BJ (cell line): Measurements from ENCODE around the gene SLC25A26. TPM values are rescaled to one million over a fixed set of nuclear protein-coding genes. Genes with fewer than 3 reads are reported as not detected.

Source experiments
- CTCF ChIA-PET: fragments of 350-600 bp; formaldehyde crosslinking; extraction: SDS; loops from one replicate; lab custom pipeline; 2021; ENCODE audit warnings: antibody characterized with exemption, inconsistent platforms; lab: Yijun Ruan, JAX
- POLR2A ChIA-PET: fragments of 300-600 bp; sonication (Branson Sonifier 250); formaldehyde crosslinking; extraction: SDS; loops from one replicate; lab custom pipeline; 2021; ENCODE audit warnings: antibody characterized with exemption; lab: Charles Lee
- DNase-seq: peaks from one replicate; pipeline ENCODE4 v3.0.0-alpha.2; 2011; ENCODE audit warnings: low read depth
- H3K27me3 ChIP-seq: 2 replicates; pipeline ENCODE4 v1.6.0; 2011; ENCODE audit warnings: low read length; ENCODE audit not compliant: control insufficient read depth, insufficient read depth
- H3K36me3 ChIP-seq: 2 replicates; pipeline ENCODE4 v1.5.1; 2011; ENCODE audit warnings: low read length; ENCODE audit not compliant: control insufficient read depth, insufficient read depth
- H3K4me3 ChIP-seq: 2 replicates; pipeline ENCODE4 v1.5.1; 2011; ENCODE audit warnings: low read depth, mild to moderate bottlenecking, control low read depth, low read length
- CTCF ChIP-seq: IDR thresholded peaks from 2 replicates; pipeline ENCODE4 v1.5.1; 2011; ENCODE audit warnings: low read depth, mild to moderate bottlenecking, control low read depth, inconsistent platforms, low read length, moderate library complexity; ENCODE audit not compliant: insufficient read depth
- polyA plus RNA-seq: library from polyadenylated mRNA; depleted of rRNA; stranded (reverse); fragments of >200 nt; gene quantifications from 2 replicates; pipeline ENCODE4 v1.2.3, GENCODE V29; 2011

SLC25A26 gene
- polyA plus RNA-seq, 1 experiment = 29.5 TPM

- no peak for TF ChIP-seq CTCF
- POLR2A ChIA-PET = no interaction called here
- no peaks in the 10 kb centered on the region; the same call in 1 of the 2 replicates for H3K27me3 ChIP-seq
Measured at GRCh38 chr3:66206806-66207205, 14.0 kb upstream of the SLC25A26 start.

GRCh38 chr3:66208189-66208588, 12.6 kb upstream of the SLC25A26 start:
- TF ChIP-seq CTCF = no peak
- H3K27me3 ChIP-seq = no peaks in the 10 kb centered on the region; the same call in 1 of the 2 replicates
- no peaks in the 10 kb centered on the region for H3K36me3 ChIP-seq
- no peak for DNase-seq
- ChIA-PET POLR2A (no interaction called here), CTCF (interaction anchor here (0.6 kb wide), 1 partner anchor 45 kb away, joined by 3 read pairs; no protein-coding TSS in a partner anchor)
- no peak overlapping the region for H3K4me3 ChIP-seq

More at GRCh38 chr3:66206806-66207205, 14.0 kb upstream of the SLC25A26 start:
- DNase-seq = no peak
- Histone ChIP-seq H3K4me3 (no peak overlapping the region), H3K36me3 (no peaks in the 10 kb centered on the region)
- CTCF ChIA-PET = no interaction called here

GRCh38 chr3:66210687-66211295, 10.0 kb upstream of the SLC25A26 start:
- DNase-seq = no peak
- Histone ChIP-seq H3K27me3 (no peaks in the 10 kb centered on the region; the same call in 1 of the 2 replicates), H3K4me3 (no peak overlapping the region), H3K36me3 (no peaks in the 10 kb centered on the region)
- TF ChIP-seq CTCF = no peak
- CTCF ChIA-PET = no interaction called here
- POLR2A ChIA-PET = no interaction called here

GRCh38 chr3:66211779-66212178, 9.0 kb upstream of the SLC25A26 start:
- POLR2A ChIA-PET = no interaction called here
- no peaks in the 10 kb centered on the region for H3K36me3 ChIP-seq
- TF ChIP-seq CTCF = no peak
- no peak for DNase-seq
- CTCF ChIA-PET = no interaction called here
- no peak overlapping the region for H3K4me3 ChIP-seq
- no peaks in the 10 kb centered on the region; the same call in 1 of the 2 replicates for H3K27me3 ChIP-seq

- no peak for TF ChIP-seq CTCF
Measured at GRCh38 chr3:66215106-66215505, 5.7 kb upstream of the SLC25A26 start.

More at GRCh38 chr3:66215106-66215505, 5.7 kb upstream of the SLC25A26 start:
- POLR2A ChIA-PET = no interaction called here
- CTCF ChIA-PET = no interaction called here
- no peaks in the 10 kb centered on the region; the same call in 1 of the 2 replicates for H3K27me3 ChIP-seq
- DNase-seq = no peak
- no peak overlapping the region for H3K4me3 ChIP-seq
- no peaks in the 10 kb centered on the region for H3K36me3 ChIP-seq
